Suprapubic skin (tissue), 4 donors: Measurements from ENCODE around the gene SLC9C2. TPM values are rescaled to one million over a fixed set of nuclear protein-coding genes. Genes with fewer than 3 reads are reported as not detected.
"Not testable (repeated sequence)": the region's sequence is repeated elsewhere in the genome, so short reads cannot be mapped to it uniquely, and the experiment has no call there.

ENCODE experiments used
- DNase-seq, 2 donors: peaks; one replicate each; pipeline ENCODE4 v3.0.0-alpha.2; 2019; ENCODE audit warnings: low spot score in 2 of 2
- H3K27ac ChIP-seq: fragments of 200-600 bp; sonication (generic); one replicate; pipeline ENCODE4 v1.5.1; 2019
- H3K27me3 ChIP-seq: fragments of 200-600 bp; sonication (generic); one replicate; pipeline ENCODE4 v1.5.1; 2019
- H3K36me3 ChIP-seq: fragments of 200-600 bp; sonication (generic); one replicate; pipeline ENCODE4 v1.5.1; 2019
- H3K4me1 ChIP-seq: fragments of 200-600 bp; sonication (generic); one replicate; pipeline ENCODE4 v1.5.1; 2019
- H3K4me3 ChIP-seq: fragments of 200-600 bp; sonication (generic); one replicate; pipeline ENCODE4 v1.5.1; 2019; ENCODE audit warnings: mild to moderate bottlenecking
- H3K9me3 ChIP-seq: fragments of 200-600 bp; sonication (generic); one replicate; pipeline ENCODE4 v1.5.1; 2019
- EP300 ChIP-seq: sonication (generic); formaldehyde crosslinking; IDR thresholded peaks from one replicate; pipeline ENCODE4 v1.6.1; 2017; ENCODE audit warnings: antibody characterized with exemption
- POLR2A ChIP-seq, 2 donors: fragments of 450-650 bp; IDR thresholded peaks; one replicate each; pipeline ENCODE4 v1.6.1; 2017; ENCODE audit warnings: antibody characterized with exemption in 2 of 2, mild to moderate bottlenecking in 2 of 2, moderate library complexity in 2 of 2
- POLR2AphosphoS5 ChIP-seq, 3 donors: sonication (generic); formaldehyde crosslinking; IDR thresholded peaks; one replicate each; pipeline ENCODE4 v1.6.1; 2017; ENCODE audit warnings: antibody characterized with exemption in 3 of 3
- WGBS: methylation state at CpG from one replicate; pipeline ENCODE4 v1.1.5; 2018; 5-methylcytosine and 5-hydroxymethylcytosine counted together
- total RNA-seq, 4 donors: library from RNA; depleted of rRNA; stranded (reverse); fragments of >200 nt; gene quantifications; one replicate each; pipeline ENCODE4 v1.1.0, GENCODE V29; 2016
- TF ChIP-seq, protein P1 (sequence below), 2 donors: fragments of 200-600 bp in 1 of 2; fragments of 450-650 bp in 1 of 2; sonication (generic) in 1 of 2; IDR thresholded peaks; one replicate each; pipeline ENCODE4 v1.5.1; 2016 to 2019; ENCODE audit warnings: antibody characterized with exemption in 2 of 2, mild to moderate bottlenecking in 1 of 2, moderate library complexity in 1 of 2

Gene SLC9C2
- total RNA-seq, 4 donors from 2014 or later = not detected

DNA sequence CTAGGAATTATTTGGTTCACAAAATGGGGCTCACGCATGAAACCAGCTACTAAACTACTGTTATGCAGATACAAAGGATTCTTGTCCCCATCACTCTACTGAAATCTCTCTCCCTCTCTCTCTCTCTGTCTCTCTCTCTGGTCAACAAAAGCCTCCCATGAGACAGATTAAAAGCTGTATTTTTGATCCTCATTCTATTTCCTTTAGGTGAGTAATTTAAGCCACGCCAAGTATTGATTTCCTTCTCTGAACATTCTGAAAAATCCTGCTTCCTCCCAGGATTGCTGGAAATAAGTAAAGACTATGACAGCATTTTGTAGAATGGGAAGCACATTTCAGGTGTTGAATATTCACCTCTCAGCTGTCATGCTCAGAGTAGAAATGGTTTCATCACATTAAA is 82.1 kb downstream of the SLC9C2 start:
- Histone ChIP-seq H3K4me1 (no peaks in the 10 kb centered on the region), H3K36me3 (no peaks in the 10 kb centered on the region), H3K27me3 (no peaks in the 10 kb centered on the region), H3K4me3 (no peak overlapping the region), H3K9me3 (no peaks in the 10 kb centered on the region), H3K27ac (no peak overlapping the region)
- TF ChIP-seq, protein P1, sequence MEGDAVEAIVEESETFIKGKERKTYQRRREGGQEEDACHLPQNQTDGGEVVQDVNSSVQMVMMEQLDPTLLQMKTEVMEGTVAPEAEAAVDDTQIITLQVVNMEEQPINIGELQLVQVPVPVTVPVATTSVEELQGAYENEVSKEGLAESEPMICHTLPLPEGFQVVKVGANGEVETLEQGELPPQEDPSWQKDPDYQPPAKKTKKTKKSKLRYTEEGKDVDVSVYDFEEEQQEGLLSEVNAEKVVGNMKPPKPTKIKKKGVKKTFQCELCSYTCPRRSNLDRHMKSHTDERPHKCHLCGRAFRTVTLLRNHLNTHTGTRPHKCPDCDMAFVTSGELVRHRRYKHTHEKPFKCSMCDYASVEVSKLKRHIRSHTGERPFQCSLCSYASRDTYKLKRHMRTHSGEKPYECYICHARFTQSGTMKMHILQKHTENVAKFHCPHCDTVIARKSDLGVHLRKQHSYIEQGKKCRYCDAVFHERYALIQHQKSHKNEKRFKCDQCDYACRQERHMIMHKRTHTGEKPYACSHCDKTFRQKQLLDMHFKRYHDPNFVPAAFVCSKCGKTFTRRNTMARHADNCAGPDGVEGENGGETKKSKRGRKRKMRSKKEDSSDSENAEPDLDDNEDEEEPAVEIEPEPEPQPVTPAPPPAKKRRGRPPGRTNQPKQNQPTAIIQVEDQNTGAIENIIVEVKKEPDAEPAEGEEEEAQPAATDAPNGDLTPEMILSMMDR (IDR thresholded peaks at IDR 0.05) = no peak
- TF ChIP-seq EP300 (no peak), POLR2AphosphoS5 (IDR thresholded peaks at IDR 0.05) (no peak), POLR2A (IDR thresholded peaks at IDR 0.05) (no peak)
- 90% methylated on average over 2 of the region's 2 CpGs for WGBS
- DNase-seq = no peak

DNA sequence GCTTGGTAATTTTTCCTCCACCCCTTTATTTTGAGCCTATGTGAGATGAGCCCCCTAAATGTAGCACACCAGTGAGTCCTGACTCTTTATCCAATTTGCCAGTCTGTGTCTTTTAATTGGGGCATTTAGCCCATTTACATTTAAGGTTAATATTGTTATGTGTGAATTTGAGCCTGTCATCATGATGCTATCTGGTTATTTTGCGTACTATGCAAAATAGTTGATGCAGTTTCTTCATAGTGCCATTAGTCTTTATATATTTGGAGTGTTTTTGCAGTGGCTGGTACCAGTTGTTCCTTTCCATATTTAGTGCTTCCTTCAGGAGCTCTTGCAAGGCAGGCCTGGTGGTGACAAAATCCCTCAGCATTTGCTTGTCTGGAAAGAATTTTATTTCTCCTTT is 88.4 kb downstream of the SLC9C2 start:
- 93% methylated on average over 1 of the region's 1 CpG for WGBS
- DNase-seq, H3K9me3 ChIP-seq, H3K4me1 ChIP-seq, H3K27me3 ChIP-seq, H3K27ac ChIP-seq, H3K36me3 ChIP-seq, H3K4me3 ChIP-seq: not testable (repeated sequence)

DNA sequence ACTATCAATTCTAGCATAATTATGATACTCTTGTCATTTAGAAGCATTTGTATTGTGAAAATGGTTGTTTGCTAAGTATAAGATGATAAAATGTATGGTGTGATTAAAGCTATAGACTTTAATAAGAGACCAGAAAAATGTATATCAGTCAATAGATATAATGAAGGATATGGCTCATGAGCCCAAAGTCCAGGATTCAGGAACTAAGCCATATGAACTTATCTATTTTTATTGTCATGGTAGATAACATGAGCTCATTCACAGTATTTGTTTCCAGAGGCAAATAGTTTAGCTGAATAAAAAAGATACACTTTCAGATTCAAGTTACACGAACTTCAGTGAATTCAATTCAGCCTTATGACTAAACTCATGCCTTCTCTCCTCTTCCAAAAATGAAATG is 93.1 kb downstream of the SLC9C2 start:
- Histone ChIP-seq H3K36me3 (no peaks in the 10 kb centered on the region), H3K4me3 (no peak overlapping the region), H3K4me1 (no peaks in the 10 kb centered on the region), H3K9me3 (no peaks in the 10 kb centered on the region), H3K27me3 (no peaks in the 10 kb centered on the region), H3K27ac (no peak overlapping the region)
- TF ChIP-seq, protein P1 (IDR thresholded peaks at IDR 0.05) = no peak
- no peak for TF ChIP-seq EP300
- no peak for TF ChIP-seq POLR2AphosphoS5 (IDR thresholded peaks at IDR 0.05)
- no peak for TF ChIP-seq POLR2A (IDR thresholded peaks at IDR 0.05)
- 71% methylated on average over 1 of the region's 1 CpG for WGBS
- DNase-seq = no peak

DNA sequence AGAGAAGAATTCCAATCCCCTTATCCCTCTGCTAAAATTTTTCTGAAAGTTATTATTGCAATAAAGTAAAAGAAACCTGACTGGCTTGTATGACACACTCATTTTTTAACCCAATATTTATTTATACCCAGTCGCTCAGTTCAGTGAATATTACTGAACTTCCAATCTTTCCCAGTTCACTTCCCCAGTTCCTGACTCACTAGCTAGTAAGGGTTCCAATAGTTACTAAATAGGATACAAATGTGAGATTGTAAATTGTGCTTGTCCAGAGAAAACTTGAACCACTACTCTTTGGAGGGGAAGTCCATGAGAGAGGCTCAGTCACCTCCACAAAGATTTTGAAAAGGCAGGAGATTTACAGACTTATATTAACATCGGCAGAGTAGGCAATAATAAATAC is 94.3 kb downstream of the SLC9C2 start:
- Histone ChIP-seq H3K36me3 (no peaks in the 10 kb centered on the region), H3K27ac (no peak overlapping the region), H3K27me3 (no peaks in the 10 kb centered on the region), H3K4me3 (no peak overlapping the region), H3K9me3 (no peaks in the 10 kb centered on the region), H3K4me1 (no peaks in the 10 kb centered on the region)
- 89% methylated on average over 2 of the region's 2 CpGs for WGBS
- no peak for DNase-seq
- TF ChIP-seq EP300 = no peak

DNA sequence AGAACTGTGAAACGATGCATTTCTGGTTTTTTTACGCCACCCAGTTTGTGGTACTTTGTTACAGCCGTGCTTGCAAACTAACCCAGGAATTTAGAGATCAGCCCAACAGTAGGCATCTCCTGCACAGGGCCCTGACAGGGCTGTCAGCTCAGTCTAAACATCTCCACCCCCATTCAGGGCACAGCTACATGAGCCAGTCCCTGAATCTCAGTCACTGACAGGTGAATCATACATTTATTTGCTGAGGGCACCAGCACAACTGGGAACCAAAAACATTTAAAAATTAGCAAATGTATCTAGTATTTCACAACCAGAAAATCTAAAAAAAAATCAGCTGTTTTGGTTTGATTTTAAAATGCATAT is 95.0 kb downstream of the SLC9C2 start:
- no peaks in the 10 kb centered on the region for H3K4me1 ChIP-seq
- no peak for DNase-seq
- H3K9me3 ChIP-seq = no peaks in the 10 kb centered on the region
- H3K27me3 ChIP-seq = no peaks in the 10 kb centered on the region
- H3K36me3 ChIP-seq = no peaks in the 10 kb centered on the region
- TF ChIP-seq, protein P1 (IDR thresholded peaks at IDR 0.05) = no peak
- TF ChIP-seq POLR2A (IDR thresholded peaks at IDR 0.05) (no peak), POLR2AphosphoS5 (IDR thresholded peaks at IDR 0.05) (no peak)
- 77% methylated on average over 3 of the region's 3 CpGs for WGBS
- no peak overlapping the region for H3K4me3 ChIP-seq
- H3K27ac ChIP-seq = no peak overlapping the region

DNA sequence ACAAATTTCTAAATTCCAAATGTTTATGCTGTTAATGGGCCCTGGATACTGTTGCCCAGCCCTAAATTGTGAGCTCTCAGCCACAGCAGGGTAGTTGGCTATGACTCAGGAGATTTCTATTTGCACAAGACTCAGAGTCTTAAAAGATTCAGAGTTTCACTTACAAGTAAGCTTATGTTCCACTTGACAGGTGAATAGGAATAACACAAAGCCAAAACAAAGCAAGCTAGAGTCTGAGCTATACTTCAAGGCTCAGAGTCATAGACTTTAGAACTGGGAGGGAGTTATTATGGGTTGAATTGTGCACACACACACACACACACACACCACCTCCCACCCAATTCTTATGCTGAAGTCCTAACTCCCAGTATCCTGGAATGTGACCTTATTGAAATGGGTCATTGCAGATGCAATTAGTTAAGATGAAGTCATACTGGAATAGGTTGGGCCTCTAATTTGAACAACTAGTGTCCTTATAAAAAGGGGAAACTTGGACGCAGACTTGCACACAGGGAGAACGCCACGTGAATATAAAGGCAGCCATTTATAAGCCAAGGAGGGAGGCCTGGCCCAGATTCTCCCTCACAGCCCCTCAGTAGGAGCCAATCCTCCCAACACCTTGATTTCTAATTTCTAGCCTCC is 95.5 kb downstream of the SLC9C2 start:
- DNase-seq = no peak
- WGBS = 85% methylated on average over 3 of the region's 3 CpGs
- no peaks in the 10 kb centered on the region for H3K36me3 ChIP-seq
- H3K9me3 ChIP-seq = no peaks in the 10 kb centered on the region
- H3K27ac ChIP-seq = no peak overlapping the region
- no peak overlapping the region for H3K4me3 ChIP-seq
- no peak for TF ChIP-seq POLR2AphosphoS5 (IDR thresholded peaks at IDR 0.05)
- TF ChIP-seq POLR2A (IDR thresholded peaks at IDR 0.05) = no peak
- TF ChIP-seq, protein P1 (IDR thresholded peaks at IDR 0.05) = no peak
- TF ChIP-seq EP300 = no peak
- no peaks in the 10 kb centered on the region for H3K27me3 ChIP-seq
- no peaks in the 10 kb centered on the region for H3K4me1 ChIP-seq
